Left cardiac atrium (tissue), 4 donors: ENCODE results near the gene TULP1. TPM values are rescaled to one million over a fixed set of nuclear protein-coding genes. Genes with fewer than 3 reads are reported as not detected.
"Not testable (repeated sequence)": the region's sequence is repeated elsewhere in the genome, so short reads cannot be mapped to it uniquely, and the experiment has no call there.

ENCODE experiments used
- ATAC-seq, 2 donors: fragments of 200-7000 bp; cut with Tn5 transposase; one replicate each; pipeline ENCODE4 v1.9.1; 2020; ENCODE audit warnings: mild to moderate bottlenecking in 2 of 2, moderate library complexity in 2 of 2
- DNase-seq: peaks from one replicate; pipeline ENCODE4 v3.0.0-alpha.2; 2020
- intact Hi-C, 2 donors: fragments of 100-400 bp; cut with DNase I; formaldehyde crosslinking; loops; one replicate each; pipeline versions ENCODE4 v1.14.1 to v1.15.1; 2022 to 2023
- long read RNA-seq: library from polyadenylated mRNA; unstranded; transcript quantifications from one replicate; pipeline ENCODE4 v2.0.0, GENCODE V29; 2021
- total RNA-seq, 2 donors: library from RNA; stranded (reverse); fragmentation: NEBNext Ultra II Directional; extraction: Animal tissue kit (Norgen Biotek cat#: 25700); gene quantifications; one replicate each; pipeline ENCODE4 v1.2.1, GENCODE V29; 2021
- donor health status: DM: no; HTN: yes; CAD: no.
- donor health status: DM: no; HTN: yes; CAD: no; lungs with severe emphysema.
- donor health status: DM: yes; HTN: yes; CAD: no.
- donor health status: Dilated cardiomyopathy.

The TULP1 gene
- under 1 TPM in 1 of 2 donors, not detected in 1; 0.32 TPM for total RNA-seq
- long read RNA-seq: 0 reads

DNA sequence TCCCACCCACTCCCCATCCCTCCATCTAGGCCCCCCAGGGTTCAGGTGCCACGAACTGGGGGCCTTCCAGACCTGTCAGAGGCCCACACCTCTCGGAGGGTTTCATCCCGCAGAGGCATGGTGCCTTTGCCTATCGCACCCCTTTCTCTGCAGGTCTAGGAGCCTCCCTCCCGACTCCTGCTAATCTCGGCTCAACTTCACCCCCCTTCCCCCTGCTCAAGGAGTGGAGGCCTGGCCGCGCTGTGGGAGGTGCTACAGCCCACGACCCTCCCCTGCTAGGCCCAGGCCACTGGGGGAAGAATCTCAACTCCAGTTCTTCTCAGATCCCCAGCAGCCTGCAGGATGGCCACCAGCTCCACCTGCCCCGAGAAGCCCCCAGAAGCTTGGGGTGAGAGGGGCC is at the start of gene TULP1:
TSS of gene TULP1 (minus strand) at position 157 of the 400 bp plus-strand sequence. CDS start at position 119, 38 bp downstream.
- intact Hi-C loops: no loop called here
- DNase-seq (no peak), ATAC-seq (no peak)

DNA sequence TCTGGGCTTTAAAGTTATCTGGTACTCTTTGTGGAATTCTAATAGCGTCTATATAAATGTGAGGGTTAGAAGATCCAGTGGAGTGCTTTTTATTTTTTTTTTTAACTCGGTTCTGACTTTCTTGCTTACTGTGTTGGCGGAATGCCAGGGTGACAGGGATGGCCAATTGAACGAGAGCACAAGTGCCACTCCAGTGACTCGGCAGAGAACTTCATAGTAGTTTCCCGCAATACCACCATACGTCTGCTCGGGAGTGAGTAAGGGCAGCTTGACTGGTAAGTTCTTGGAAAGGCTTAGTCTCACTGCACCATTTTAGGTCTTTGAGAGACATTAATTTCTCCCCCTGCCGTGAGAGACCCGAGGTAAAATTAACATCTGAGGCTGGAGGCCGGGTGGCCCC is 49.4 kb upstream of the TULP1 start:
- ATAC-seq (peak; percentile 19 to 58), DNase-seq (peak; percentile 60)
- intact Hi-C loops: no loop called here

DNA sequence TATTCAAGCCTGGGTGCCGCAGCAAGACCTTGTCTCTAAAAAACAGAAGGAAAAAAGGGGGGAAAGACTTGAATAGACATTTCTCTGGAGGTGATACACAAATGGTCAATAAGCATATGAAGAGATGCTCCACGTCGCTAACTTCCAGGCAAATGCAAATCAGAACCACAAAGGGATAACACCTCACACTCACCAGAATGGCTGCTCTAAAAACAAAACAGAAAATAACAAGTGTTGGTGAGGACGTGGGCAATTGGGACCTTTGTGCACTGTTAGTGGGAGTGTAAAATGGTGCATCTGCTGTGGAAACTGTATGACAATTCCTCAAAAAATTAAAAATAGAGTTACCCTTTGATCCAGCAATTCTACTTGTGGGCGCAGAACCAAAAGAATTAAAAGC is 48.4 kb upstream of the TULP1 start:
- intact Hi-C loops: no loop called here
- DNase-seq: no peak

DNA sequence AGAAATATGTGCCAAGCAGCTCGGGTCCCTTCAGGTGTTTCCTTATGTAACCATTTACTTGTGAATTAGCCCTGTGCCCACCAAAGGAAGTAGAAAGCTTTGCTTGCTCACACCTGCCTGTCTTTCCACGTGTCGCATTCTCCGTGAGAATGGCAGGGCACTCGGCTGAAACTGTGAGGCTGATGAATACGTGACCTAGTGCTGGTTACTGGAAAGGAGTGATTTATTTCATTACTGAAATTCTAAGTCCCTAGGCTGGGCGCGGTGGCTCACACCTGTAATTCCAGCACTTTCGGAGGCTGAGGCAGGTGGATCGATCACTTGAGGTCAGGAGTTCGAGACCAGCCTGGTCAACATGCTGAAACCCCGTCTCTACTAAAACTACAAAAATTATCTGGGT is 45.9 kb upstream of the TULP1 start:
- DNase-seq: no peak
- no peak for ATAC-seq
- intact Hi-C loops: no loop called here

More for the DNA sequence above, 48.4 kb upstream of the TULP1 start:
- ATAC-seq: no peak

DNA sequence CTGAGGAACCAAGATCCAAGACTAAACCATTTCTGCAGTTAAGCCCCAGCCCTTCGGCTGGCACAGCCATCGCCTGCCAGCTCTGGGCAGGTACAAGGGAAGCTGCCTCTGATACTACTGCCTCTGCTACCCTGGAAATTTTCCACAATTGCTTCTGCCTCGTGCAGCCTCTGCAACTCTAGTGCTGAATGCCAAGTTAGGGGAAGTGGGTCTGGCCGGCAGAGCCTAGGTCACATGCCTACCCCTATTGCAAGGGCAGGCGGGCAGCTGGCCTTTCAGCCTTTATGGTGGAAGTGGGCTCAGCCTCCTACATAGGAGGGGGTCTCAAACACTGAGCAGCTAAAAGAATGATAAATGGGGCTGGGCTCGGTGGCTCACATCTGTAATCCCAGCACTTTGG is 44.5 kb upstream of the TULP1 start:
- no peak for DNase-seq
- peak in 1 of 2 donors; percentile 25 for ATAC-seq
- intact Hi-C loops: no loop called here

DNA sequence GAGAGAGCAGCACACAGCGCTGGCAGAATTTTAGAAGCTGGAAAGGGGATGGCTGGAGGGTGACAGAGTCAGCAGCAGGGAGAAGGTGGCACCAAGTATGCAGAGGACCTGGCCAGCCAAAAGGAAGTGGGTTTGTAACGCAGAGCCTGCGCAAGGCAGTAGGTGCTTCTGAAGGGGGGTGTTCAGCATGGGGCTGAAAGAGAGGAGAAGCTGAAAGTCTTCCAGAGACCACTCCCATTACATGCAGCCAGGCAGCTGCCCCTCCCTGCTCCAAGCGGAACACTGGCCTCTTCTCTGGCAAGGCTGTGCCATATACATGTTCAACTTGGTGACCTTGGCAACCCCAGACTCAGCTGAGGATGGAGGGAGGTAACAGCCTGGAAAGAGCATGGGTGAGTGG is 42.1 kb upstream of the TULP1 start:
- ATAC-seq (no peak), DNase-seq (no peak)
- intact Hi-C loops: no loop called here

DNA sequence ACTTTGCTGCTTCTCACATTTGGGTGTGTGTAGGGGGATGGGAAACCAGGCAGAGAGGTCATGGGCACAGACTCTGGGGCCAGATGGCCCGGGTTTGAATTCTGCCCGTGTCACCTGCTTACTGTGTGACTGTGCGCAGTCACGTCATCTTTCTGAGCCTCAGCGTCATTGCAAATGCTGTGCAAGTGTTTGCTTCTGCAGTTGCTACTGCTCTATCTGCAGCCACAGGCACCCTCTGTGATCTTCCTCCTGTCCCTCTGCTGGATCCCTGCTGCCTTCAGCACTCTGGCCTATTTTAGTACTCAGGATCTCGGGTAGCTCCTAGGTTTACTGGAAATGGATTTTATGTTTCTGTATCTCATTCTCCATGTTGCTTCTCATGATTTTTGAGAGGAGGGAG is 40.6 kb upstream of the TULP1 start:
- no peak for ATAC-seq
- DNase-seq: no peak
- intact Hi-C loops: no loop called here

DNA sequence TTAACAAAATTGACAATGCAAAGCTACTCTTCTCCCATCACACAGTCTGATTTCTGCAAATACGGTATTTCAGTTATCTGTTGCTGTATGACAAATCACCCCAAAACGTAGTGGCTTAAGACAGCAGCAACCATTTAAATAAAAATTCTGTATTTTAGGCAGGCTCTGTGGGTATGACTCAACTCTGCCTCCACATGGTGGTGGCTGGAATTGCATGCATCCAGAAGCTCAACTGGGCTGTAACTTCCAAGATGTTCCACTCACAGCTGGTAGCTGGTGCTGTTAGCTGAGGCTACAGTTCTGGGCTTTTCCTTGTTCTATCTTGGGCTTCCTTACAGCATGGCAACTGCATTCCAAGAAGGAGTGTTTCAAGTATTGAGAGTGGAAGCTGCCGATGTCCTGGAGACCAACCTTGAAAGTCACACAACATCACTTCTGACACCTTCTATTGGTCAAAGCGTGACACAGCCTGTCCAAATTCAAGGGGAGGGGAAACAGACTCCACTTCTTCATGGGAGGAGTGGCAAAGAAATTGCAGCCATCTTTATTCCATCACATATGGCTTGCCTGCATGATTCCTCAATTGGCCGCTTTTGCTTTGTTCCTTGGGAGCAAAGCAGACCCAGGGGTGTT is 39.7 kb upstream of the TULP1 start:
- intact Hi-C loops: no loop called here
- no peak for ATAC-seq
- DNase-seq: no peak

DNA sequence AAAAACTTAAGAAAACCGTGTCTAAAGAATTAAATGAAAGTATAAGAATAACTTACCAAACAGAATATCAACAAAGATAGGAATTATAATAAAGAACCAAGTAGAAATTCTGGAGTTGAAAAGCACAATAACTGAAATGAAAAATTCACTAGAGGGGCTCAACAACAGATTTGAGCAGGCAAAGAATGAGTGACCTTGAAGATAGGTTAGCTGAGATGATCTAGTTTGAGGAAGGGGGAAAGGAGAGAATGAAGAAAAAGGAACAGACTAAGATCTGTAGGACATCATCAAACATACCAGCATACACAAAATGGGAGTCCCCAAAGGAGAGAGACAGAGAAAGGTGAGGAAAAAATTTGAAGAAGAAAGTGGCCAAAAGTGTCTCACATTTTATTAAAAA is 37.7 kb upstream of the TULP1 start:
- intact Hi-C loops: no loop called here
- DNase-seq: no peak
- ATAC-seq: no peak

DNA sequence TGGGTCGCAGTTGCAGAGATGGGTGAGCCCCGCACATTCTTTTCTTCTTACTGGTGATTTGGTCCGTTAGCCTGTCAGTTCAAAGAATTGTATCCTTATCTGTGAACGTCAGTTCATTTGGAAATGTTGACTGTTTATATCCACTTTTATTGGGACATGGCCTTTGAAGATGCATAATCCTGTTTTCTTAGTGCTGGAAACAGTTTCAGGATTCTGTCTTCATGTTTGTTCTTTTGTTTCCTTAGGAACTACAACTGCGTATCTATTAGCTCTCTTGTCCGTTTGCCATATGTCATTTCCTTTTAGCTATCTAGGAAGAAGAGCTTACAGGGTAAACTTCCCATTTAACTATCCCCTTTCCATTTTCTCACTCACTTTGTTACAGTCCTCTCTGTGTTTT is 35.0 kb upstream of the TULP1 start:
- ATAC-seq: no peak

DNA sequence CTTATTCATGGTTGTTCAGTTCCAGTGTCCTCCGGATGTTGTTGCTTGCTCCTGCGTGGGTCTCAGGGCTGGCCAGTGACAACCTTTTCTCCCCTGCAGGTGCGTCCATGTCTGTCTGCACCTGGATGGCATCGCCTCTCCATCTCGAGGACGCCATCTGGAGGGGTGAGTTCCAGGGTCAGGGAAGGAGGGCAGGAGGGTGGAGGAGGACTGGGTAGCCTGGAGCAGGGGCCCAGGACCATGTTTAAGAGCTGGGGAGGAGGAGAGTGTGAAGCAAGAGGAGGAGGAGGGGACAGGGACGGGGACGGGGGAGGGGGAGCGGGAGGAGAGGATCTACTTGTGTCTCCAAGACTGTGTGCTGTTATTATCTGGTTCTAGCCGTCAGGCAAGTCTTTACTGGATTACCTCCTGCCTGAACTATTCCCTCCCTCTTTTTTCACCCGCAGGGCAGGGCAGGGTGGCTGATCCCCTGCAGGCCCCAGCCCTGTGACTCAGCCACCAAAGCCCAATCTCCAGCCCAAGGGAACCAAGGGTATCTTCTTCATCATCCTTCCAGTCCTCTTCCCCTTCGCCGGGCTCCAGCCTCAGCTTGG is 32.2 kb upstream of the TULP1 start:
- DNase-seq (no peak), ATAC-seq (no peak)
- intact Hi-C loops: no loop called here

More for the DNA sequence above, 35.0 kb upstream of the TULP1 start:
- DNase-seq: no peak
- intact Hi-C loops: no loop called here

DNA sequence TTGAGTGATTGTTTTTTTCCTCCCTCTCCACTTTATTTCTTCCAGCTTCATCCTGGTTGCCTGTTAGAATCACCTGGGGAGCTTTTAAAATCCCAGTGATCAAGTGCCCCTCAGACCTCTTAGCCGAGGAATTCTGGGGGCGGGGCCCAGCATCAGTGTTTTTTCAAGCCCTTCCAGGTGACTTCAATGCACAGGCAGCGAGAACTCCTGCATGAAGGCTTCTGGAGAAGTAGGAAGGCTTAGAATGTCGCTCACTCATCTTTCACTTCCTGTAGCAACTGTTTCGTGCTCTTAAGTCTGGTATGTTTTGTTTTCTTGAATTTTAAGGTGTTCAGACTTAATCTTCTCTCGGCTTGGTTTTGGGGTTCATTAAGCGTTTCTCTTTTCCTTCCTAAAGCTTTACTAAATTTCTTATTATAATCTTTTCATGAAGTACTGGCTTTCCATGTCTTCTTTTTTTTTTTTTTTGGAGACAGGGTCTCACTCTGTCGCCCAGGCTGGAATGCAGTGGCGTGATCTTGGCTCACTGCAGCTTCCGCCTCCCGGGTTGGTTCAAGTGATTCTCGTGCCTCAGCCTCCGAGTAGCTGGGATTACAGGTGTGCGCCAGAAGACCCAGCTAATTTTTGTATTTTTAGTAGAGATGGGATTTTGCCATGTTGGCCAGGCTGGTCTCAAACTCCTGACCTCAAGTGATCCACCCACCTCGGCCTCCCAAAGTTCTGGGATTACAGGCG is 30.9 kb upstream of the TULP1 start:
- ATAC-seq: no peak
- no peak for DNase-seq
- intact Hi-C loops: no loop called here

DNA sequence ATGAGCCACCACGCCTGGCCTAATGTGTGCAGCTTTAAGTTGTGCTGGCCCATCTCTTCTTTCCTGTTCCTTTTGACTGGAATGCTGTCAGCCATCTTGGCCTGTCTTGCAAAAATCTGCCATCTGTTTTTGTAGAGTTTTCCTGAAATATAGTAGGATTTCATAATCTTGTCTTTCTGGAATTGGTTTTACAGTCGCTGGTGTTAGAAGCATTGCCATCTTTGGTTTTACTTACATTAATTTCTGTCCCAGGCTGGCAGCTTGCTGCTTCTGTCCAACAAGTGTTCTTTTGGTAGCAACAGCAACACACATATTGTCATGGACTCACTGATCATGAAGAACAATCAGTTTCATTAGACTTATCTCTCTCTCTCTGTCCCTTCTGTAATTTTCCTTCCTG is 29.1 kb upstream of the TULP1 start:
- intact Hi-C loops: no loop called here
- DNase-seq (no peak), ATAC-seq (no peak)

DNA sequence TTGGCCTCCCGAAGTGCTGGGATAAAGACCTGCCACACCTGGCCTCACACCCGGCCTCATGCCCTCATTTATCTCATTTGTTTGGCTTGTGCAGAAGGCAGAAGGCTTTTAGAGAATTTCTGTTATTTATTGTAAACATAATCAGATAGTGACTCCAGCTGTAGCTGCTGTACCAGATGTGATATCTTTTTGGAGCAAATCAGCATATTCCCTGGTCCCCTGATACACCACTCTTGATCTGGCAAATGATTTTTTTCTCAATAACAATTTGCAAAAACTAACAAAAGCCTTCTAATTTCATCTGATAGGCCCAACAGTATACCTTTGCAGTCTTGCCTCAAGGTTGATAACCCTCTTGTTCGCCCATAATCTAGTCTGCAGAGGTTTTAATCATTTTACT is 26.5 kb upstream of the TULP1 start:
- ATAC-seq: no peak
- no peak for DNase-seq
- intact Hi-C loops: no loop called here

DNA sequence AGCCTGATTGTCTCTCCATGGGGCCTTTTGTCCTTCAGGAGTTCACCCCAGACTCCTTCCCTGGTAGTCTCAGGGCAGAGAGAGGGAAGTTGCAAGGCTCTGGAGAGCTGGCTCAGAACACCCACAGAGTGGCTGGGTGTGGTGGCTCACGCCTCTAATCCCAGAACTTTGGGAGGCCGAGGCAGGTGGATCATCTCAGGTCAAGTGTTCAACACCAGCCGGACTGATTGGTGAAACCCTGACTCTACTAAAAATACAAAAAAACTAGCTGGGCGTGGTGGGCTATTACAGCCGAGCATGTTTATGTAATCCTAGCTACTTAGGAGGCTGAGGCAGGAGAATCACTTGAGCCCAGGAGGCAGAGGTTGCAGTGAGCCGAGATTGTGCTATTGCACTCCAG is 23.2 kb upstream of the TULP1 start:
- intact Hi-C loops, DNase-seq: not testable (repeated sequence)

DNA sequence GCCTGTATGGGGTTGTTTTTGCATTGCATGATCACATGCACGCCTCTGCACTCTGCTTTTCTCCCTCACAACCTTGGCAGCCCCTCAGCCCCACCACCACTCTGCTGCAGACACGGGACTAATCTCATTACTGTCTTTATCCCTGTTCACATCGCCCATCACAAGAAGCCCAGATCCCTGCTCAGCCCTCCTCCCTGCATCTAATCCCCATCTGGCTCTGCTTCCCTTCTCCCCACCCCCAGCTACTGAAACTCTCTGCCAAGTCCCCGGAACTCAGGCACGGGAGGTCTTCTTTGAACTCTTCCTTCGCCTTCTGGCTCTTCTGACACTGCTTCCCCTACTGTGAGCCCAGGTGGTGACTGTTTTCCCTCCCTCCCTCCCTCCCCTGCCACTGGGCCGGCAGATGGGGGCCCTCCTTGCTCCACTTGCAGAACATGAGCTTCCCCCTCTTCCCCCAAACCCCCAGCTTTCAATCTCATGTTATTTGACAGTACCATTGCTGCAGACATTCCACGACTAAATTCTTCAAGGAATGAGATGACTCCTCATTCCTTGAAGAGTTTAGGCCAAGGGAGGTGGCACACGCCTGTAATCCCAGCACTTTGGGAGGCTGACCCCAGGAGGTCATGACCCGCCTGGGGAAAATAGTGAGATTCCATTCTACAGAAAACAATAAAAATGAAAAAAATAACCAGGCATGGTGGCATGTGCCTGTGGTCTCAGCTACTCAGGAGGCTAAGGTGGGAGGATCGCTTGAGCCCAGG is 21.9 kb upstream of the TULP1 start:
- intact Hi-C loops: no loop called here
- ATAC-seq (no peak), DNase-seq (no peak)

More for the DNA sequence above, 23.2 kb upstream of the TULP1 start:
- ATAC-seq: not testable (repeated sequence)

DNA sequence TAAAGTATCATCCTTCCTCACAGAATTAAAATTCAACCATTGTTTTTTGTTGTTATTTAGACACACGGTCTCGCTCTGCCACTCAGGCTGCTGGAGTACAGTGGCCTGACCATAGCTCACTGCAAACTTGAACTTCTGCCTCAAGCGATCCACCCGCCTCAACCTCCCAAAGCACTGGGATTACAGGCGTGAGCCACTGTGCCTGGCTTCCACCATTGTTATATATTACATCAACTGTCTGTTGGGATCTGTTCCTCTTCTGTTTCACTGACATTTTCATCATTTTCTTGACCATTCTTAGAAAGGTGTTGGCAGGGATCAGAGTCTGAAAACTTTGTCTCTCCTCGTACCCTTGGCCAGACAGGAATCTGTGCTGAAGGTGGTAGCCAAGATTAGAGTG is 21.3 kb upstream of the TULP1 start:
- DNase-seq: no peak
- ATAC-seq: no peak
- intact Hi-C loops: no loop called here

DNA sequence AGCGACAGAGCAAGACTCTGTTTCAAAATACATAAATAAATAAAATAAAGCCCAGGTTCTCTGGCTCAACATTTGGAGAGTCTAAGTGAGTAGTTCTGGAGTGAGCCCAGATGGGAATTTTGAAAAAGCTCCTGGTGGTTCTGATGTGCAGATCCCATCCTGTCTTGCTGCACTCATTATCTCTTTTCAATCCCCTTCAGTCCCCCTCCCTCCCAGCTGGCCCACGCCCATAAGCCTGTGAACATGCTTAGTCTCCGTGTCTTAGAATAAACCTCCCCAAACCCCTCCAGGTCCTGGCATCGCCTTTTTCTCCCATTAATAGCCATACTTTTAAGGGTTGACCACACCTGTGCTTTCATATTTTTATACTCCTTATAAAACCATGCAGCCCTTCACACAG is 19.4 kb upstream of the TULP1 start:
- intact Hi-C loops: no loop called here
- no peak for ATAC-seq
- no peak for DNase-seq

DNA sequence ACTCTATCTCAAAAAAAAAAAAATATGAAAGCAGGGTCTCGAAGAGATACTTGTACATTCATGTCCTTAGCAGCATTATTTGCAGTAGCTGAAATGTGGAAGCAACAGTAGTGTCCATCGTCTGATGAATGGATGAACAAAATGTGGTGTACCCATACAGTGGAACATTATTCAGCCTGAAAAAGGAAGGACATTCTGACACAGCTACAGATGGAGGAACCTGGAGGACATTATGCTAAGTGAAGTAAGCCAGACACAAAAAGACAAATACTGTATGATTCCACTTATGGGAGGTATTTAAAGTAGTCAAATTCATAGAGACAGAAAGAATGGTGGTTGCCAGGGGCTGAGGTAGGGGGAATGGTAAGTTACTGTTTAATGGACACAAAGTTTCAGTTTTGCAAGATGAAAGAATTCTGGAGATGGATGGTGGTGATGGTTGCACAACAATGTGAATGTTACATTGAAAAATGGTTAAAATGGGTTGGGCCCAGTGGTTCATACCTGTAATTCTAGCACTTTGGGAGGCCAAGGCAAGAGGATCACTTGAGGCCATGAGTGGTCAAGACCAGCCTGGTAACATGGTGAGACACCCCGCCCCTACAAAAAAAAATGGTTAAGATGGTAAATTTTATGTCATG is 11.8 kb upstream of the TULP1 start:
- intact Hi-C loops: loop anchor here in 1 of 2 donors (10.0 kb wide), 1 partner anchor 60 kb away; no protein-coding TSS in a partner anchor
- ATAC-seq (no peak), DNase-seq (no peak)
